SU-DHL-6 (cell line): ENCODE results near the gene LRP1B.
"Not testable (repeated sequence)": the region's sequence is repeated elsewhere in the genome, so short reads cannot be mapped to it uniquely, and the experiment has no call there.

ENCODE experiments used
- H2AFZ ChIP-seq: fragments of 200-600 bp; sonication (generic); 2 replicates; pipeline ENCODE4 v1.6.1; 2014; ENCODE audit warnings: low read depth, mild to moderate bottlenecking, moderate library complexity, mixed read lengths, antibody characterized with exemption, low read length; ENCODE audit not compliant: severe bottlenecking
- H3F3A ChIP-seq: fragments of 200-600 bp; shearing (Covaris generic); 2 replicates; pipeline ENCODE4 v1.6.0; 2016; ENCODE audit warnings: antibody characterized with exemption, mild to moderate bottlenecking; ENCODE audit not compliant: insufficient read depth
- H3K27ac ChIP-seq: fragments of 200-600 bp; sonication (generic); 2 replicates; pipeline ENCODE4 v1.5.1; 2016; ENCODE audit warnings: low read depth, mild to moderate bottlenecking, low read length, moderate library complexity, mixed read lengths
- H3K27me3 ChIP-seq: fragments of 200-600 bp; sonication (generic), shearing (Covaris generic); 2 replicates; pipeline ENCODE4 v1.6.0; 2014; ENCODE audit warnings: mild to moderate bottlenecking, low read length
- H3K36me3 ChIP-seq: fragments of 200-600 bp; sonication (generic); 2 replicates; pipeline ENCODE4 v1.6.1; 2014; ENCODE audit warnings: mild to moderate bottlenecking, low read length, mixed read lengths
- H3K4me2 ChIP-seq: fragments of 300-600, 200-600 bp; shearing (Covaris generic), sonication (generic); 2 replicates; pipeline ENCODE4 v1.6.0; 2014; ENCODE audit warnings: low read length, low read depth, mild to moderate bottlenecking; ENCODE audit not compliant: poor library complexity, severe bottlenecking
- H3K4me3 ChIP-seq: fragments of 200-600 bp; sonication (generic); 2 replicates; pipeline ENCODE4 v1.5.1; 2014; ENCODE audit warnings: antibody characterized with exemption, low read length, mild to moderate bottlenecking, mixed read lengths; ENCODE audit not compliant: insufficient read depth, poor library complexity, severe bottlenecking
- H3K79me2 ChIP-seq: fragments of 200-600 bp; sonication (generic); 2 replicates; pipeline ENCODE4 v1.6.1; 2014; ENCODE audit warnings: mild to moderate bottlenecking, low read length, moderate library complexity; ENCODE audit not compliant: insufficient read depth
- H3K9ac ChIP-seq: fragments of 200-600 bp; sonication (generic); 2 replicates; pipeline ENCODE4 v1.7.0; 2014; ENCODE audit warnings: mild to moderate bottlenecking, low read length
- H3K9me2 ChIP-seq: fragments of 200-600 bp; sonication (generic); replicated peaks from 2 replicates; pipeline ENCODE4 v1.6.1; 2014; ENCODE audit warnings: low read length; ENCODE audit not compliant: insufficient read depth
- H3K9me3 ChIP-seq: fragments of 200-600 bp; sonication (generic); 2 replicates; pipeline ENCODE4 v1.6.1; 2014; ENCODE audit warnings: low read length, mixed read lengths; ENCODE audit not compliant: insufficient read depth
- H4K20me1 ChIP-seq: fragments of 200-600 bp; sonication (generic); 2 replicates; pipeline ENCODE4 v1.6.1; 2014; ENCODE audit warnings: low read depth, mild to moderate bottlenecking, antibody characterized with exemption, low read length, moderate library complexity, mixed read lengths
- EZH2phosphoT487 ChIP-seq: fragments of 200-600 bp; sonication (generic), shearing (Covaris generic); conservative IDR thresholded peaks from 2 replicates; pipeline ENCODE4 v1.6.1; 2018; ENCODE audit warnings: mild to moderate bottlenecking, antibody characterized with exemption, low read length, moderate library complexity, mixed read lengths
- TF ChIP-seq, protein P1 (sequence below): fragments of 200-600 bp; sonication (generic); IDR thresholded peaks from one replicate; pipeline ENCODE4 v1.5.1; 2017; ENCODE audit warnings: antibody characterized with exemption, mild to moderate bottlenecking, low read length, moderate library complexity; ENCODE audit not compliant: insufficient read depth, poor library complexity, severe bottlenecking

The LRP1B gene

DNA sequence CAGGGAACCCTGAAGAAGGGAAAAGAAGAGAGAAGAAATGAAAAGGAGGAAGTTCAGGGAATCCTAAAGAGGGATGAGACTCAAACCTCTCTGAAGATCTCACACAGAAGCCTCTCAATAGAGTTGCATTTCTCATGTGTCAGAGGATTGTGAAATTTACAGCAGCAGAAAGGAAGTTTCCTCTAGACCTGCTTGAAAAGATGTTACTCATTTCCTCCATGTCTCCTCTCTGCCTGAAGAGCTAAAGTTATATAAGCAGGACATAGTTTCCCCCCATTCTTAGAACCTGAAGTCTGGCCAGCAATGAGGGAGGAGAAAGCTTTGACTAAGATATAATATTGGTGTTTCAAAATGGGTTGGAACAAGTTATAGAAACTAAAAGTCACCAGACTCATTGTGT lies 1155.6 kb downstream of the LRP1B start:
- H3K79me2 ChIP-seq, result no peaks in the 10 kb centered on the region
- no peaks in the 10 kb centered on the region for H3K9me2 ChIP-seq
- H3K36me3 ChIP-seq, result no peaks in the 10 kb centered on the region
- no peak overlapping the region for H3K9ac ChIP-seq
- H4K20me1 ChIP-seq, result no peaks in the 10 kb centered on the region
- no peak overlapping the region for H3K4me3 ChIP-seq
- no peak overlapping the region for H3K27ac ChIP-seq
- H3K4me2 ChIP-seq, result no peak overlapping the region
- TF ChIP-seq, protein P1, sequence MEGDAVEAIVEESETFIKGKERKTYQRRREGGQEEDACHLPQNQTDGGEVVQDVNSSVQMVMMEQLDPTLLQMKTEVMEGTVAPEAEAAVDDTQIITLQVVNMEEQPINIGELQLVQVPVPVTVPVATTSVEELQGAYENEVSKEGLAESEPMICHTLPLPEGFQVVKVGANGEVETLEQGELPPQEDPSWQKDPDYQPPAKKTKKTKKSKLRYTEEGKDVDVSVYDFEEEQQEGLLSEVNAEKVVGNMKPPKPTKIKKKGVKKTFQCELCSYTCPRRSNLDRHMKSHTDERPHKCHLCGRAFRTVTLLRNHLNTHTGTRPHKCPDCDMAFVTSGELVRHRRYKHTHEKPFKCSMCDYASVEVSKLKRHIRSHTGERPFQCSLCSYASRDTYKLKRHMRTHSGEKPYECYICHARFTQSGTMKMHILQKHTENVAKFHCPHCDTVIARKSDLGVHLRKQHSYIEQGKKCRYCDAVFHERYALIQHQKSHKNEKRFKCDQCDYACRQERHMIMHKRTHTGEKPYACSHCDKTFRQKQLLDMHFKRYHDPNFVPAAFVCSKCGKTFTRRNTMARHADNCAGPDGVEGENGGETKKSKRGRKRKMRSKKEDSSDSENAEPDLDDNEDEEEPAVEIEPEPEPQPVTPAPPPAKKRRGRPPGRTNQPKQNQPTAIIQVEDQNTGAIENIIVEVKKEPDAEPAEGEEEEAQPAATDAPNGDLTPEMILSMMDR, result no peak
- TF ChIP-seq EZH2phosphoT487, result no peak
- no peaks in the 10 kb centered on the region for H3K9me3 ChIP-seq
- H3K27me3 ChIP-seq, result no peaks in the 10 kb centered on the region
- no peak overlapping the region for H2AFZ ChIP-seq
- no peaks in the 10 kb centered on the region for H3F3A ChIP-seq

DNA sequence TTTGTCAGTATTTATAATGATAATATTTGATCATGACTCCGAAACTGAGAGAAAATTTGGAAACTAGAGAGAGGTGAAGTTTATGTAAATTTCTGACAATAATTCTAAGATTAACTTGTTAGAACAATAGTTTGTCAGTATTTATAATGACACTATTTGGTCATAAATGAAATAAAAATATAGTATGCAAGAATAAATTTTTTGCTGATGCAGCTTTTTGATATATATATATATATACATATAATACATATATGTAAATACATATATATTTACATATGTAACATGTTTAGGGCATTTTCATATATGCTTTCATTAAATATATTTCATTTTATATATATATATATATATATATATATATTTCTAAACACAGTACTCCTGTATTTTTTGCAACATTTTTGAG lies 1158.1 kb downstream of the LRP1B start:
- Histone ChIP-seq H3K9ac (no peak overlapping the region), H3F3A (no peaks in the 10 kb centered on the region), H3K4me2 (no peak overlapping the region), H4K20me1 (no peaks in the 10 kb centered on the region), H3K4me3 (no peak overlapping the region), H3K9me2 (no peaks in the 10 kb centered on the region), H3K36me3 (no peaks in the 10 kb centered on the region), H3K27ac (no peak overlapping the region), H2AFZ (no peak overlapping the region), H3K27me3 (no peaks in the 10 kb centered on the region), H3K9me3 (no peaks in the 10 kb centered on the region), H3K79me2 (no peaks in the 10 kb centered on the region)
- TF ChIP-seq, protein P1, result no peak
- TF ChIP-seq EZH2phosphoT487, result no peak

- H2AFZ ChIP-seq, H3K9me2 ChIP-seq, H3K9ac ChIP-seq, H3F3A ChIP-seq, H3K79me2 ChIP-seq, H3K9me3 ChIP-seq, H3K4me3 ChIP-seq, H3K27me3 ChIP-seq, H3K27ac ChIP-seq, H3K36me3 ChIP-seq, H4K20me1 ChIP-seq, H3K4me2 ChIP-seq: not testable (repeated sequence)
Measured at GRCh38 chr2:140964324-140964723, 1166.5 kb downstream of the LRP1B start.

DNA sequence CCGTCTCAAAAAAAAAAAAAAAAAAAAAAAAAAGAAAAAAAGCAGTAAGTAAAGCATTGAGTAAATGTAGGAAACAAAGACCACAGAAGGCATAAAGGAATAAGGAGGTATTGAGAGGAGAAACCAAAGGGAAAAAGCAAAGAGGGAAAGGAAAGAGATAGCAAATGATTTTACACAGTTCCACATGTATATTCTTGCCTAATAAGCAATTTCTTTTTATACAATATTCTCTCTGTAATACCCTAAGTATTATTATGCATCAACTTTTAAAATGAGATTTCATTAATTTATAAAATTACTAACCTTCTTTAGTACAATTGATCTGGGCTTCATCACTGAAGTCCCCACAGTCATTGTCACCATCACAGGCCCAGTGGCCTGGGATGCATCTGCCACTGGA lies 1180.9 kb downstream of the LRP1B start:
- no peak overlapping the region for H3K4me3 ChIP-seq
- TF ChIP-seq, protein P1, result no peak
- TF ChIP-seq EZH2phosphoT487, result no peak
- no peaks in the 10 kb centered on the region for H3K9me2 ChIP-seq

More for the DNA sequence above, 1180.9 kb downstream of the LRP1B start:
- Histone ChIP-seq H4K20me1 (no peaks in the 10 kb centered on the region), H3K9ac (no peak overlapping the region), H3K4me2 (no peak overlapping the region), H3F3A (no peaks in the 10 kb centered on the region), H2AFZ (no peak overlapping the region), H3K27me3 (no peaks in the 10 kb centered on the region), H3K27ac (no peak overlapping the region), H3K9me3 (no peaks in the 10 kb centered on the region), H3K79me2 (no peaks in the 10 kb centered on the region), H3K36me3 (no peaks in the 10 kb centered on the region)
